Measurements from ENCODE around the gene IGF1R.
"Not testable (repeated sequence)": the region's sequence is repeated elsewhere in the genome, so short reads cannot be mapped to it uniquely, and the experiment has no call there.

The IGF1R gene

GRCh38 chr15:98980899-98981228 is 332.5 kb downstream of the IGF1R start:
- no peak for DNase-seq

- no peak for DNase-seq
Observed at GRCh38 chr15:98981851-98982722, 333.7 kb downstream of the IGF1R start.

- DNase-seq = no peak
Observed at GRCh38 chr15:98983334-98983733, 335.0 kb downstream of the IGF1R start.

- DNase-seq = no peak
Observed at GRCh38 chr15:98986281-98986680, 337.9 kb downstream of the IGF1R start.

- DNase-seq = no peak
Observed at GRCh38 chr15:98994892-98995291, 346.6 kb downstream of the IGF1R start.

GRCh38 chr15:98996169-98996568 is 347.8 kb downstream of the IGF1R start:
- no peak for DNase-seq

- no peak for DNase-seq
Observed at GRCh38 chr15:98996624-98997023, 348.3 kb downstream of the IGF1R start.

- DNase-seq = no peak
Observed at GRCh38 chr15:98997312-98997711, 349.0 kb downstream of the IGF1R start.

- no peak for DNase-seq
Observed at GRCh38 chr15:98997755-98998154, 349.4 kb downstream of the IGF1R start.

- DNase-seq = no peak
Observed at GRCh38 chr15:98998279-98998678, 349.9 kb downstream of the IGF1R start.

GRCh38 chr15:98999233-98999632 is 350.9 kb downstream of the IGF1R start:
- DNase-seq = no peak

GRCh38 chr15:99002226-99002625 is 353.9 kb downstream of the IGF1R start:
- DNase-seq = no peak

- DNase-seq = not testable (repeated sequence)
Observed at GRCh38 chr15:99003317-99003716, 355.0 kb downstream of the IGF1R start.

- not testable (repeated sequence) for DNase-seq
Observed at GRCh38 chr15:99004998-99005974, 356.9 kb downstream of the IGF1R start.

GRCh38 chr15:99006146-99006545 is 357.8 kb downstream of the IGF1R start:
- no peak for DNase-seq

- DNase-seq = no peak
Observed at GRCh38 chr15:99006904-99007495, 358.7 kb downstream of the IGF1R start.

- DNase-seq = no peak
Observed at GRCh38 chr15:99009741-99010330, 361.5 kb downstream of the IGF1R start.

GRCh38 chr15:99010768-99011167 is 362.4 kb downstream of the IGF1R start:
- no peak for DNase-seq

Data from stimulated activated CD4-positive, alpha-beta T cell treated with anti-CD3 and anti-CD28 coated beads, Interleukin-1b, Interleukin-23, amount 100 ng/mL, for 48 hours (primary cell).